A673 (cell line): ENCODE results near the gene NLK. TPM values are rescaled to one million over a fixed set of nuclear protein-coding genes. Genes with fewer than 3 reads are reported as not detected.

Source experiments
- BruUV-seq: library from RNA; stranded (reverse); fragments of 400-500 nt; replicated peaks from 2 replicates; lab custom pipeline; 2021; lab: Mats Ljungman, UMichigan
- CTCF ChIA-PET: fragments of 300-600 bp; sonication (Branson Sonifier 250); formaldehyde crosslinking; loops from one replicate; lab custom pipeline; 2022; ENCODE audit warnings: antibody characterized with exemption; lab: Charles Lee
- POLR2A ChIA-PET: fragments of 300-600 bp; sonication (Branson Sonifier 250); formaldehyde crosslinking; loops from one replicate; lab custom pipeline; 2022; ENCODE audit warnings: antibody characterized with exemption; ENCODE audit not compliant: low non-redundant PET; lab: Charles Lee
- DNase-seq: peaks from one replicate; pipeline ENCODE4 v3.0.0-alpha.2; 2015; ENCODE audit warnings: low spot score
- H3K27ac ChIP-seq: fragments of 200-600 bp; sonication (generic); 2 replicates; pipeline ENCODE4 v1.5.1; 2016; ENCODE audit warnings: mixed run types, low read depth, mild to moderate bottlenecking, mixed read lengths, antibody characterized with exemption, low read length; ENCODE audit not compliant: poor library complexity, severe bottlenecking
- H3K27me3 ChIP-seq: fragments of 200-600 bp; sonication (generic); replicated peaks from 2 replicates; pipeline ENCODE4 v1.6.1; 2017; ENCODE audit warnings: mixed run types, low read depth, mild to moderate bottlenecking, mixed read lengths, antibody characterized with exemption, low read length; ENCODE audit not compliant: insufficient read depth, poor library complexity
- H3K36me3 ChIP-seq: fragments of 200-600 bp; sonication (generic); 2 replicates; pipeline ENCODE4 v1.6.1; 2016; ENCODE audit warnings: mixed run types, mild to moderate bottlenecking, mixed read lengths, antibody characterized with exemption, low read length; ENCODE audit not compliant: insufficient read depth, poor library complexity, severe bottlenecking
- H3K4me1 ChIP-seq: fragments of 200-600 bp; sonication (generic); 2 replicates; pipeline ENCODE4 v1.6.1; 2017; ENCODE audit warnings: mixed run types, mild to moderate bottlenecking, mixed read lengths, antibody characterized with exemption, low read length; ENCODE audit not compliant: insufficient read depth, poor library complexity, severe bottlenecking
- H3K4me3 ChIP-seq: fragments of 200-600 bp; sonication (generic); 2 replicates; pipeline ENCODE4 v1.5.1; 2016; ENCODE audit warnings: low read depth, mixed run types, mild to moderate bottlenecking, mixed read lengths, low read length; ENCODE audit not compliant: poor library complexity, severe bottlenecking
- H3K9me3 ChIP-seq: fragments of 200-600 bp; sonication (generic); 2 replicates; pipeline ENCODE4 v1.6.1; 2016; ENCODE audit warnings: mixed run types, low read depth, mild to moderate bottlenecking, mixed read lengths, antibody characterized with exemption, low read length; ENCODE audit not compliant: poor library complexity, severe bottlenecking
- EZH2 ChIP-seq: fragments of 200-600 bp; sonication (generic); IDR thresholded peaks from 2 replicates; pipeline ENCODE4 v1.6.1; 2017; ENCODE audit warnings: borderline replicate concordance, low read depth, mild to moderate bottlenecking, mixed read lengths, antibody characterized with exemption, low read length; ENCODE audit not compliant: poor library complexity, severe bottlenecking
- intact Hi-C: fragments of 100-400 bp; cut with micrococcal nuclease; formaldehyde crosslinking; loops from one replicate; pipeline ENCODE4 v1.10.0; 2022; ENCODE audit not compliant: unreplicated experiment
- total RNA-seq: library from RNA; stranded (reverse); gene quantifications from 2 replicates; pipeline ENCODE4 v1.2.3, GENCODE V29; 2021
- TF ChIP-seq, protein P1 (sequence below): fragments of 300-800, 200-600 bp; sonication (generic); conservative IDR thresholded peaks from 2 replicates; pipeline ENCODE4 v1.5.1; 2017; ENCODE audit warnings: low read depth, mild to moderate bottlenecking, antibody characterized with exemption, low read length, moderate library complexity, mixed read lengths

NLK gene
- total RNA-seq, 1 experiment from 2014 or later = 23.8 TPM

DNA sequence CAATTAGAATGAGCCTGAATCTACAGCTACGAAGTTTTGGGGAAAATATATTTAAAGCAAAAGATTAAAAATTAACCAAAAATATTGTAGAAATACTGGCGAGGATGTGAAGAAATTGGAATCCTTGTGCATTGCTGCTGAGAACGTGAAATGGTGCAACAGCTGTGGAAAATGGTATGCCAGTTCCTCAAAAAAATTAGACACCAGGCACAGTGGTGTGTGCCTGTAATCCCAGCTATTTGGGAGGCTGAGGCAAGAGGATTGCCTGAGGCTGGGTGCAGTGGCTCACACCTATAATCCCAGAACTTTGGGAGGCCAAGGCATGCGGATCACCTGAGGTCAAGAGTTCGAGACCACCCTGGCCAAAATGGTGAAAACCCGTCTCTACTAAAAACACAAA lies 156.6 kb downstream of the NLK start:
- TF ChIP-seq, protein P1, sequence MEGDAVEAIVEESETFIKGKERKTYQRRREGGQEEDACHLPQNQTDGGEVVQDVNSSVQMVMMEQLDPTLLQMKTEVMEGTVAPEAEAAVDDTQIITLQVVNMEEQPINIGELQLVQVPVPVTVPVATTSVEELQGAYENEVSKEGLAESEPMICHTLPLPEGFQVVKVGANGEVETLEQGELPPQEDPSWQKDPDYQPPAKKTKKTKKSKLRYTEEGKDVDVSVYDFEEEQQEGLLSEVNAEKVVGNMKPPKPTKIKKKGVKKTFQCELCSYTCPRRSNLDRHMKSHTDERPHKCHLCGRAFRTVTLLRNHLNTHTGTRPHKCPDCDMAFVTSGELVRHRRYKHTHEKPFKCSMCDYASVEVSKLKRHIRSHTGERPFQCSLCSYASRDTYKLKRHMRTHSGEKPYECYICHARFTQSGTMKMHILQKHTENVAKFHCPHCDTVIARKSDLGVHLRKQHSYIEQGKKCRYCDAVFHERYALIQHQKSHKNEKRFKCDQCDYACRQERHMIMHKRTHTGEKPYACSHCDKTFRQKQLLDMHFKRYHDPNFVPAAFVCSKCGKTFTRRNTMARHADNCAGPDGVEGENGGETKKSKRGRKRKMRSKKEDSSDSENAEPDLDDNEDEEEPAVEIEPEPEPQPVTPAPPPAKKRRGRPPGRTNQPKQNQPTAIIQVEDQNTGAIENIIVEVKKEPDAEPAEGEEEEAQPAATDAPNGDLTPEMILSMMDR = no peak
- no peak for TF ChIP-seq EZH2
- Histone ChIP-seq H3K4me3 (no peak overlapping the region), H3K27ac (no peak overlapping the region), H3K4me1 (no peaks in the 10 kb centered on the region), H3K27me3 (no peaks in the 10 kb centered on the region), H3K36me3 (peaks cover 3% of the 10 kb centered on the region), H3K9me3 (no peaks in the 10 kb centered on the region)
- intact Hi-C loops = no loop called here
- BruUV-seq = no TSS peak
- CTCF ChIA-PET = no interaction called here
- no peak for DNase-seq
- POLR2A ChIA-PET = no interaction called here

DNA sequence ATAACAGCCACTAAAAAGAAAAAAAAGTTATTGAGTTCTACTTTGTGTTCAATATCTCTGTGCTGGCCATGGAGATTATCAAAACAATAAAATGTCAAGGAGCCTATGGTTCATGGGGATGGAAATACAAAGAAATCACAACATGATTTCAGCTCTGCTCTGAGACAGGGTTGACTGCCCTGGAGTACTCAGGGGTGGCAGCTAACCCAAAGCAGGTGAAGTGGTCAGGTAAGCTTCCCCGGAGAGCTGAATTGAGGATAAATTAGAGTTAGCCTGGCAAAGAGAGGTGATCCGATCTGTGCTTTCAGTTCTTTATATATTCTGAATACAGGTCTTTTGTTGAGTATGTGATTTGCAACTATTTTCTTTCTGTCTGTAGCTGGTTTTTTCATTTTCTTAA lies 157.3 kb downstream of the NLK start:
- H3K36me3 ChIP-seq = peaks cover 3% of the 10 kb centered on the region
- no peak for DNase-seq
- TF ChIP-seq, protein P1 = no peak
- TF ChIP-seq EZH2 = no peak
- no peaks in the 10 kb centered on the region for H3K27me3 ChIP-seq
- intact Hi-C loops = no loop called here
- no peak overlapping the region for H3K4me3 ChIP-seq
- POLR2A ChIA-PET = no interaction called here
- no TSS peak for BruUV-seq
- CTCF ChIA-PET = no interaction called here
- no peaks in the 10 kb centered on the region for H3K9me3 ChIP-seq
- no peaks in the 10 kb centered on the region for H3K4me1 ChIP-seq
- H3K27ac ChIP-seq = no peak overlapping the region

DNA sequence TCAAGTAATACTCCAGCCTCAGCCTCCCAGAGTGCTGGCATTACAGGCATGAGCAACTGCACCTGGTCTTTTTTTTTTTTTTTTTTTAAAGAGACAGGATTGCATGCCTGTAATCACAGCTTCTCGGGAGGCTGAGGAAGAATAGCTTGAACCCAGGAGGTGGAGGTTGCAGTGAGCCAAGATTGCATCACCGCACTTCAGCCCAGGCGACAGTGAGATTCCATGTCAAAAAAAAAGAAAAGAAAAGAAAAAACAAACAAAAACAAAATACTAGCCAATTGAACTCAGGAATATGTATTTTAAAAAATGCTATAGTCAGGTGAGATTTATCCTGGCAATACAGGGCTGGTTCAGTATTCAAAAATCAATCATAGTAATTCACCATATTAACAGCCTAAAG lies 158.8 kb downstream of the NLK start:
- no peaks in the 10 kb centered on the region for H3K27me3 ChIP-seq
- POLR2A ChIA-PET = no interaction called here
- H3K9me3 ChIP-seq = no peaks in the 10 kb centered on the region

More for the DNA sequence above, 158.8 kb downstream of the NLK start:
- Histone ChIP-seq H3K4me3 (no peak overlapping the region), H3K27ac (no peak overlapping the region), H3K4me1 (no peaks in the 10 kb centered on the region), H3K36me3 (peaks cover 3% of the 10 kb centered on the region)
- CTCF ChIA-PET = interaction anchor here (0.6 kb wide), 1 partner anchor 392 kb away, joined by 3 read pairs; no protein-coding TSS in a partner anchor
- DNase-seq = no peak
- TF ChIP-seq, protein P1 = no peak
- no peak for TF ChIP-seq EZH2
- intact Hi-C loops = no loop called here
- BruUV-seq = no TSS peak
